GM12878 (cell line): ENCODE data around the gene HIVEP1. TPM values are rescaled to one million over a fixed set of nuclear protein-coding genes. Genes with fewer than 3 reads are reported as not detected.
A peak's percentile ranks its signal among the peaks of the same experiment; 100 is the strongest.

Experiments used
- ATF7 ChIP-seq: fragments of 450-650 bp; IDR thresholded peaks from 2 replicates; pipeline ENCODE4 v1.6.1; 2016; ENCODE audit warnings: low read depth, mild to moderate bottlenecking
- CREM ChIP-seq: IDR thresholded peaks from 2 replicates; pipeline ENCODE4 v1.6.1; 2014; ENCODE audit warnings: antibody characterized with exemption, low read depth
- E2F8 ChIP-seq: fragments of 450-650 bp; IDR thresholded peaks from 2 replicates; pipeline ENCODE4 v1.6.1; 2018; ENCODE audit warnings: mild to moderate bottlenecking, low read depth, moderate library complexity; ENCODE audit not compliant: partially characterized antibody
- EZH2 ChIP-seq: IDR thresholded peaks from 2 replicates; pipeline ENCODE4 v1.6.1; 2012; ENCODE audit warnings: low read depth, mild to moderate bottlenecking, control low read depth, inconsistent platforms, low read length, borderline replicate concordance; ENCODE audit not compliant: control insufficient read depth
- GABPA ChIP-seq: IDR thresholded peaks from 2 replicates; pipeline ENCODE4 v1.6.1; 2014; ENCODE audit warnings: antibody characterized with exemption, low read depth, mild to moderate bottlenecking, inconsistent platforms
- IKZF2 ChIP-seq, 2 experiments: fragments of 450-650 bp; IDR thresholded peaks; 2 replicates each; pipeline ENCODE4 v1.6.1; 2017; ENCODE audit warnings: mild to moderate bottlenecking in 2 of 2, moderate library complexity in 2 of 2
- IRF5 ChIP-seq: fragments of 450-650 bp; IDR thresholded peaks from 2 replicates; pipeline ENCODE4 v1.6.1; 2017; ENCODE audit warnings: borderline replicate concordance
- MXI1 ChIP-seq: fragments of 150-350 bp; IDR thresholded peaks from 2 replicates; pipeline ENCODE4 v1.6.1; 2011; ENCODE audit warnings: low read depth, mild to moderate bottlenecking, inconsistent platforms, low read length, improper control_type of control experiment
- MYB ChIP-seq: fragments of 150-350 bp; IDR thresholded peaks from 2 replicates; pipeline ENCODE4 v1.6.1; 2014; ENCODE audit warnings: mild to moderate bottlenecking, low read depth, low read length, borderline replicate concordance
- NR2F1 ChIP-seq: fragments of 450-650 bp; conservative IDR thresholded peaks from 2 replicates; pipeline ENCODE4 v1.6.1; 2017; ENCODE audit warnings: mild to moderate bottlenecking
- PML ChIP-seq: IDR thresholded peaks from 2 replicates; pipeline ENCODE4 v1.6.1; 2012; ENCODE audit warnings: low read length, inconsistent platforms
- POLR2AphosphoS2 ChIP-seq: IDR thresholded peaks from 2 replicates; pipeline ENCODE4 v1.6.1; 2011; ENCODE audit warnings: low read depth, mild to moderate bottlenecking, low read length, improper control_type of control experiment, moderate library complexity
- RBBP5 ChIP-seq: fragments of 200-600 bp; sonication (generic); conservative IDR thresholded peaks from 2 replicates; pipeline ENCODE4 v1.6.1; 2016
- RUNX3 ChIP-seq: IDR thresholded peaks from 2 replicates; pipeline ENCODE4 v1.6.1; 2012; ENCODE audit warnings: low read length, inconsistent platforms
- SMC3 ChIP-seq: IDR thresholded peaks from 2 replicates; pipeline ENCODE4 v1.6.1; 2011; ENCODE audit warnings: low read length, improper control_type of control experiment, borderline replicate concordance
- TARDBP ChIP-seq: IDR thresholded peaks from 2 replicates; pipeline ENCODE4 v1.6.1; 2016; ENCODE audit warnings: borderline replicate concordance
- USF1 ChIP-seq: IDR thresholded peaks from 2 replicates; pipeline ENCODE4 v1.6.1; 2011; ENCODE audit warnings: borderline replicate concordance, low read depth, mild to moderate bottlenecking, moderate library complexity, mixed read lengths, low read length; ENCODE audit not compliant: insufficient read depth; ENCODE audit errors: extremely low read length
- YY1 ChIP-seq: IDR thresholded peaks from 2 replicates; pipeline ENCODE4 v1.6.1; 2011; ENCODE audit warnings: low read depth, mild to moderate bottlenecking, low read length
- ZBTB11 ChIP-seq: fragments of 450-650 bp; formaldehyde crosslinking; IDR thresholded peaks from 2 replicates; pipeline ENCODE4 v1.5.0; 2022; ENCODE audit warnings: mild to moderate bottlenecking, missing genetic modification characterization
- polyA plus RNA-seq, 11 experiments: library from polyadenylated mRNA; depleted of rRNA in 4 of 11; unstranded in 6 of 11; stranded (reverse) in 5 of 11; fragments of >200 nt; fragmentation: Nextera tagmentation in 4 of 11; fragmentation: Illumina TruSeq in 1 of 11; extraction: Ambion mirVana in 4 of 11; extraction: Trizol in 1 of 11; gene quantifications; 1 replicate in 1 of 11; 2 replicates in 10 of 11; pipeline versions ENCODE4 v1.2.1 to v1.2.3, GENCODE V29; 2011 to 2016; ENCODE audit warnings: inconsistent platforms in 2 of 11, missing spikeins in 2 of 11, low read depth in 1 of 11
- total RNA-seq, 4 experiments: library from RNA; depleted of rRNA in 3 of 4; stranded (reverse); fragments of >200 nt in 3 of 4; fragmentation: Illumina TruSeq in 1 of 4; extraction: Trizol in 1 of 4; gene quantifications; 2 replicates each; pipeline versions ENCODE4 v1.2.1 to v1.2.3, GENCODE V29; 2013 to 2021
- TF ChIP-seq, protein P1 (sequence below): IDR thresholded peaks from 2 replicates; pipeline ENCODE4 v1.6.1; 2011; ENCODE audit warnings: low read depth, low read length, improper control_type of control experiment, borderline replicate concordance
- TF ChIP-seq, protein P2 (sequence below): fragments of 150-350 bp; IDR thresholded peaks from 2 replicates; pipeline ENCODE4 v1.6.1; 2014; ENCODE audit warnings: mild to moderate bottlenecking, low read depth, low read length

Gene HIVEP1
- total and polyA plus RNA-seq, 10 of the 15 experiments (the other 5 are each of a cell fraction or from before 2014, with no cell fraction given), result 4.3 to 37.5 (median 21.6) TPM

- no peak for TF ChIP-seq E2F8
- no peak for TF ChIP-seq USF1
- no peak for TF ChIP-seq ZBTB11 (CRISPR knock-in tag)
- TF ChIP-seq, protein P1, sequence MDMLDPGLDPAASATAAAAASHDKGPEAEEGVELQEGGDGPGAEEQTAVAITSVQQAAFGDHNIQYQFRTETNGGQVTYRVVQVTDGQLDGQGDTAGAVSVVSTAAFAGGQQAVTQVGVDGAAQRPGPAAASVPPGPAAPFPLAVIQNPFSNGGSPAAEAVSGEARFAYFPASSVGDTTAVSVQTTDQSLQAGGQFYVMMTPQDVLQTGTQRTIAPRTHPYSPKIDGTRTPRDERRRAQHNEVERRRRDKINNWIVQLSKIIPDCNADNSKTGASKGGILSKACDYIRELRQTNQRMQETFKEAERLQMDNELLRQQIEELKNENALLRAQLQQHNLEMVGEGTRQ, result no peak
- TF ChIP-seq TARDBP, result no peak
- no peak for TF ChIP-seq MYB
- no peak for TF ChIP-seq PML
- TF ChIP-seq RBBP5, result no peak
- no peak for TF ChIP-seq POLR2AphosphoS2
- TF ChIP-seq YY1, result no peak
- TF ChIP-seq SMC3, result no peak
- peak; percentile 47 for TF ChIP-seq RUNX3
- peak; percentile 38; the same call in 1 of the 2 replicates for TF ChIP-seq CREM
- TF ChIP-seq ATF7, result no peak
- TF ChIP-seq IKZF2 (IDR thresholded peaks at IDR 0.05), result peak; percentile 33 to 54; a peak in 2 of 4 replicates
- TF ChIP-seq IRF5, result no peak
- TF ChIP-seq MXI1, result no peak
- TF ChIP-seq, protein P2, sequence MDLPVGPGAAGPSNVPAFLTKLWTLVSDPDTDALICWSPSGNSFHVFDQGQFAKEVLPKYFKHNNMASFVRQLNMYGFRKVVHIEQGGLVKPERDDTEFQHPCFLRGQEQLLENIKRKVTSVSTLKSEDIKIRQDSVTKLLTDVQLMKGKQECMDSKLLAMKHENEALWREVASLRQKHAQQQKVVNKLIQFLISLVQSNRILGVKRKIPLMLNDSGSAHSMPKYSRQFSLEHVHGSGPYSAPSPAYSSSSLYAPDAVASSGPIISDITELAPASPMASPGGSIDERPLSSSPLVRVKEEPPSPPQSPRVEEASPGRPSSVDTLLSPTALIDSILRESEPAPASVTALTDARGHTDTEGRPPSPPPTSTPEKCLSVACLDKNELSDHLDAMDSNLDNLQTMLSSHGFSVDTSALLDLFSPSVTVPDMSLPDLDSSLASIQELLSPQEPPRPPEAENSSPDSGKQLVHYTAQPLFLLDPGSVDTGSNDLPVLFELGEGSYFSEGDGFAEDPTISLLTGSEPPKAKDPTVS, result no peak
- TF ChIP-seq NR2F1, result no peak; the same call in 1 of the 2 replicates
- TF ChIP-seq GABPA, result no peak
- no peak for TF ChIP-seq EZH2
Measured at GRCh38 chr6:12049165-12049564, 37.1 kb downstream of the HIVEP1 start (continued).
